Measurements from ENCODE around the gene PRIMA1. TPM values are rescaled to one million over a fixed set of nuclear protein-coding genes. Genes with fewer than 3 reads are reported as not detected.

PRIMA1 gene
- total RNA-seq, 4 donors from 2014 or later, result 0.33 to 0.88 (median 0.64) TPM

DNA sequence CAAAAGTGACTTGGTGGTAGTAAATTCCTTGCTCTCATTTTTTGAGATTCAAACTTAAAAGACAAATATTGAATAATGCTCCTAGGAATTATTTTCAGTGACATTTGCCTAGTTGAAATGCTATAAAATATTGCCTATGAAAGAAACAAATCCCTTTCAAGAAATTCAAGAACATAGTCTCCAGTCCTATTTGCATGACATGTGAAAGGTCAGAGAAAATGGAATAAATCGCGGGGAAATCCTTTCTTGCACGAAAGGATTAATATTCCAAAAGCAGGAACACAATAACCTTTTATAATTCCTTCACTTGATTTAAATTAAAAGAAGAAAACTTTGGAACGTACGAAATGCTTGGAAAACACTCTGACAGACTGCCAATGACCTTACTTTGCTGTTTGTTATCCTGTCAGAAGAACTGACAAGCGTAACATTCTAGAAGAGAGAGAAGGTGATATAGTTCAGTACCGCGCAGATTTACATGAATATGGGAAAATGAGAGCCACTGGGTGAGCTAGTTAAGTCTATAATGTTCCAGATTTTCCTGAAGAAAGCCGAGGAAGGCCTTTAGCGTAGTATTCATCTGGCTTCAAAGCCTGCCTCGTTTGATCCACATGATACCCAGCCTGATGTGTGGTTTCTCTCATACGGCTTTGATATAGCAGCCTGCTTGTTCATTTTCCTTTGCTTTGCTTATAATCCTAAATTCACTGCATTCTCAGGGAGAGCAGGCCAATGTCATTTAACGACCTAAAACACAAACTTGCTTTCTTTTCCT, 103.0 kb downstream of the PRIMA1 start:
- TF ChIP-seq, protein P1, sequence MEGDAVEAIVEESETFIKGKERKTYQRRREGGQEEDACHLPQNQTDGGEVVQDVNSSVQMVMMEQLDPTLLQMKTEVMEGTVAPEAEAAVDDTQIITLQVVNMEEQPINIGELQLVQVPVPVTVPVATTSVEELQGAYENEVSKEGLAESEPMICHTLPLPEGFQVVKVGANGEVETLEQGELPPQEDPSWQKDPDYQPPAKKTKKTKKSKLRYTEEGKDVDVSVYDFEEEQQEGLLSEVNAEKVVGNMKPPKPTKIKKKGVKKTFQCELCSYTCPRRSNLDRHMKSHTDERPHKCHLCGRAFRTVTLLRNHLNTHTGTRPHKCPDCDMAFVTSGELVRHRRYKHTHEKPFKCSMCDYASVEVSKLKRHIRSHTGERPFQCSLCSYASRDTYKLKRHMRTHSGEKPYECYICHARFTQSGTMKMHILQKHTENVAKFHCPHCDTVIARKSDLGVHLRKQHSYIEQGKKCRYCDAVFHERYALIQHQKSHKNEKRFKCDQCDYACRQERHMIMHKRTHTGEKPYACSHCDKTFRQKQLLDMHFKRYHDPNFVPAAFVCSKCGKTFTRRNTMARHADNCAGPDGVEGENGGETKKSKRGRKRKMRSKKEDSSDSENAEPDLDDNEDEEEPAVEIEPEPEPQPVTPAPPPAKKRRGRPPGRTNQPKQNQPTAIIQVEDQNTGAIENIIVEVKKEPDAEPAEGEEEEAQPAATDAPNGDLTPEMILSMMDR (IDR thresholded peaks at IDR 0.05), result no peak
- TF ChIP-seq POLR2A (IDR thresholded peaks at IDR 0.05), result no peak
- intact Hi-C loops (cut with DNase I), result no loop called here
- H3K4me1 ChIP-seq, result peaks cover 0 to 9% of the 10 kb centered on the region in 2 donors

DNA sequence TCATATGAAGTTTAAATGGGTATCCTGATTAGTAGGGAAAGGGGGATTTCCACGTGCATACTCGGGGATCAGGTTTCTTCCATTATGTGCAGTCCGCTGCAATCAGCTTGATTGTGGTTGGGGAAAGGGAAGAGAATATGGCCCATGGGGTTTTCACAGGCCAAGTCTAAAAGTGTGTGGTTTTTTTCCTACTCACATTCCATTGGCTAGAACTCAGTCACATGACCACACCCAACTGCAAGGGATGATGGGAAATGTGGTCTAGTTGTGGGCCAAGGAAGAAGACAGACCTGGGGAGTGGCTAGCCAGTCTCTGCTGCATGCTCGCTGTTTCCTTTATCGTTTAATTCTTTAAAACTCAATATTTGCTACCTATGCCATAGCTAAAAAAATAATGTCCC, 105.1 kb downstream of the PRIMA1 start:
- TF ChIP-seq, protein P1 (IDR thresholded peaks at IDR 0.05), result no peak
- TF ChIP-seq POLR2A (IDR thresholded peaks at IDR 0.05), result no peak
- DNase-seq, result no peak
- no peaks in the 10 kb centered on the region for H3K36me3 ChIP-seq
- H3K4me3 ChIP-seq (replicated peaks in 1 of 3), result no peak overlapping the region
- peaks cover 0 to 4% of the 10 kb centered on the region in 2 donors for H3K4me1 ChIP-seq
- intact Hi-C loops (cut with DNase I), result no loop called here
- H3K27me3 ChIP-seq, result no peaks in the 10 kb centered on the region
- 63 to 72% methylated on average over 5 of the region's 5 CpGs for WGBS, 2 donors
- no peaks in the 10 kb centered on the region for H3K9me3 ChIP-seq
- no peak overlapping the region for H3K27ac ChIP-seq

More for the DNA sequence above, 103.0 kb downstream of the PRIMA1 start:
- no peaks in the 10 kb centered on the region for H3K27me3 ChIP-seq
- H3K36me3 ChIP-seq, result no peaks in the 10 kb centered on the region
- no peak overlapping the region for H3K4me3 ChIP-seq (replicated peaks in 1 of 3)
- no peak for DNase-seq
- H3K27ac ChIP-seq, result no peak overlapping the region
- H3K9me3 ChIP-seq, result no peaks in the 10 kb centered on the region
- WGBS, 2 donors, result 86 to 88% methylated on average over 13 of the region's 13 CpGs

DNA sequence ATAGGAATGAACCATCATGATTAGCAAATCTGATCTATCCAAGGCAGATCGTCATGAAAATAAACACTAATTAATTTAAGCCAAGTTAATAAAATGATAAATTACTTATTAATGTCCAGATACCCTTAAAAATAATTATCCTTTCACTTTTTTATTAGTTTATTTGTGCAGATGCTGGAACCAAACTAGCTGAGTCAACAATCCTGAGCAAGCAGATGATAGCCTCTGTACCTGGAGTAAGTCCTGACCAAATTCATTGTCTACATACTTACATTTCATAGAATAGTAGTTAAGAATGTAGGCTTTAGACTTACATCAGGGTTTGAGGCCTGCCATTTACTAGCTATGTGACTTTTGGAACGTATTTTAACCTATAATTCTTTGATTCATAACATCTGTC, 105.8 kb downstream of the PRIMA1 start:
- H3K4me1 ChIP-seq, result no peaks in the 10 kb centered on the region
- TF ChIP-seq, protein P1 (IDR thresholded peaks at IDR 0.05), result no peak
- no peak for TF ChIP-seq POLR2A (IDR thresholded peaks at IDR 0.05)
- H3K9me3 ChIP-seq, result no peaks in the 10 kb centered on the region
- DNase-seq, result no peak
- H3K36me3 ChIP-seq, result no peaks in the 10 kb centered on the region
- intact Hi-C loops (cut with DNase I), result no loop called here
- WGBS, 2 donors, result 87 to 92% methylated on average over 2 of the region's 2 CpGs
- no peaks in the 10 kb centered on the region for H3K27me3 ChIP-seq
- H3K4me3 ChIP-seq (replicated peaks in 1 of 3), result no peak overlapping the region
- H3K27ac ChIP-seq, result no peak overlapping the region

DNA sequence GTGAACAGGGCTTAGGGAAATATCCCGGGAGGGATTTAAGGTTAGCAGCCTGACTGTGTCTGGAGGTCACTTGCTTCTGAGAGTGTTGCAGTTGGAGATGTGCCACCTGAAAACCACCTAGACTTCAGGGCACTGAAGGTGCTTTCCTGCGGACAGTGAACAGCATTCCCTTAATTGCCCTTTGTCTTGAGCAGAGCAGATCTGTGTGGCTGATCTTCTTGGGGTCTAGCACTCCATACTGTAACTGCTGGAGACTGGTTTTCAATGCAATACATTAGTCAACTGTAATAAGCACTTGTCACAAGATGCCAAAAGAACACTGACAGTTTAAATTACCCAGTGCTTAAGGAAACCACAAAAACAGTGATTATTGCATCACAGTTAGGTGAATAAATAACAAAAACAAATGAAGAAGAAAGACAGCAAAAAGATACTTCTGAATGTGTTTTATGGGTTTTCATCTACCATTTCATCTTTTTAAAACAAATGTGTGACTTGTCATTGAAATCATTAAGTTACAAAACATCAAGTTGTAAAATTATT, 111.8 kb downstream of the PRIMA1 start:
- H3K4me1 ChIP-seq, result no peaks in the 10 kb centered on the region
- intact Hi-C loops (cut with DNase I), result no loop called here
- 75 to 79% methylated on average over 2 of the region's 2 CpGs for WGBS, 2 donors
- H3K36me3 ChIP-seq, result no peaks in the 10 kb centered on the region
- no peaks in the 10 kb centered on the region for H3K9me3 ChIP-seq
- no peak for DNase-seq
- H3K4me3 ChIP-seq (replicated peaks in 1 of 3), result no peak overlapping the region
- TF ChIP-seq POLR2A (IDR thresholded peaks at IDR 0.05), result no peak
- TF ChIP-seq, protein P1 (IDR thresholded peaks at IDR 0.05), result no peak
- H3K27me3 ChIP-seq, result no peaks in the 10 kb centered on the region
- H3K27ac ChIP-seq, result no peak overlapping the region

DNA sequence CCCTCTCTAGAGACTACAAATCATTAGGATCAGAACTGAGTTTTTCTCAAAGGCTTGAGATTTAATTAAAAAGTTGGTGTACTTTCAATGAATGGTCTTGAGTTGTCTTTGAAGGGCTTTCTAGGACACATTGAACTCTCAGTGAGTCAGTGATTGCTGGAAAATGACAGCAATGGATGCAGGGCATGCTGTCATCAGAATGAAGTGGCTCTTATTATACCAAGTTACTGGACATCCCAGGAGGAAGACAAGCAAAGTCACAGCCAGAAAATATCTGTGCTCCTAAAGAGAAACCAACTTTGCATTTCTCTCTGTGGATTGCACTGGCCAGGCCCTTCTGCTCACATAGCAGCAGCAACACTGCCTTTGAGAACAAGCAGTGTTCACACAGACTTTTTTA, 112.6 kb downstream of the PRIMA1 start:
- TF ChIP-seq, protein P1 (IDR thresholded peaks at IDR 0.05), result no peak
- TF ChIP-seq POLR2A (IDR thresholded peaks at IDR 0.05), result no peak
- Histone ChIP-seq H3K4me1 (no peaks in the 10 kb centered on the region), H3K4me3 (replicated peaks in 1 of 3) (no peak overlapping the region), H3K27ac (no peak overlapping the region), H3K27me3 (no peaks in the 10 kb centered on the region), H3K36me3 (no peaks in the 10 kb centered on the region), H3K9me3 (no peaks in the 10 kb centered on the region)
- DNase-seq, result no peak
- intact Hi-C loops (cut with DNase I), result no loop called here

Data from thyroid gland (tissue), 4 donors.